Measurements from ENCODE around the gene NPHP1. TPM values are rescaled to one million over a fixed set of nuclear protein-coding genes. Genes with fewer than 3 reads are reported as not detected.

The NPHP1 gene
- total RNA-seq, 2 experiments from 2014 or later = 2.2 to 2.8 TPM

DNA sequence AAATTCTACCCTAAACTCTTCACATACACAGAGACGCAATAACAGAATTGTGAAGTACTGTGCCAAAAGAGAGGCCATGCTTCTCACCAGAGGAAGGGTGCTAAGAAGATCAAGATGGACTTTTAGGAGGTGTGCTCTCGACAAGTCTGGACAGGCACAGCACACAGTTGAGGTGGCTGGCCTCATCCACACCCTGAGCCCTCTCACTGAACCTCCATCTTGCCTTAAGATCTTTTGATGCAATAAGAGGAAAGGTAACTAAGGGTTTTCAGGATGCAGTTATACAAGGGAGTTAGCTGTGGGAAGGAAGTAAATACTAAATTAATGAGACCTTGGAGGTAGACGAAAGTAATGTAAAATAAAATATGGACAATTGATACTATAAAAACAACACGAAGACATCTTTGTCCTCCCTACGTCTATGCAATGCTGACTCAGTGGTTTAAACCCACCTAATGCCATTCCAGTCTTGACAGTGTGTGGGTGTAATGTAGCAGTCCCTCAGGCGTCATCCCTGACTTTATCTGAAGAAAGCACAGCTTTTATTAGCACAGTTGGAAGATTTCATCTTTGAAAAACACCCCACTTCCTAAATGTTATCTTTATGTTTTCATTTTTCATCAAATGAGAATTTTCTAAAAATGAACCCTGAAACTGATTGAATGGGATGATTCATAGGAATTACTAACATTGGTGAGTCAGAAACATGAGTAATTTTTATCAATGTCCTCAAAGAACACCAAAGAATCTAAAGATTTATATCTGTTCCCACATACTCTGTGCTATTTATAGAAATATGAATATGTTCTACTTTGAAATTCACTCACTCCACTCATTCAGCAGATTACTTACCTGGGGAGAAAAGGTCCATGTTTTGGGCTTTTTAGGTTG, 55.2 kb downstream of the NPHP1 start:
- DNase-seq (no peak), ATAC-seq (peak; percentile 80)
- Mint-ChIP-seq H3K36me3 (ENCODE audit: low read depth) (peaks cover 13% of the 10 kb centered on the region), H3K9me3 (ENCODE audit: low read depth) (peaks cover 10% of the 10 kb centered on the region), H3K4me1 (peaks cover 62% of the 10 kb centered on the region), H3K27ac (peak overlapping the region; percentile 87), H3K4me3 (no peak overlapping the region), H3K27me3 (peaks cover 2% of the 10 kb centered on the region)
- intact Hi-C loops (cut with DNase I, micrococcal nuclease) = loop anchor here (1.0 to 10.0 kb wide), 3 partner anchors 15 to 595 kb away; no protein-coding TSS in a partner anchor
- ChIA-PET CTCF (interaction anchor here (1.2 kb wide), 1 partner anchor 18 kb away, joined by 4 read pairs; no protein-coding TSS in a partner anchor), POLR2A (no interaction called here)

DNA sequence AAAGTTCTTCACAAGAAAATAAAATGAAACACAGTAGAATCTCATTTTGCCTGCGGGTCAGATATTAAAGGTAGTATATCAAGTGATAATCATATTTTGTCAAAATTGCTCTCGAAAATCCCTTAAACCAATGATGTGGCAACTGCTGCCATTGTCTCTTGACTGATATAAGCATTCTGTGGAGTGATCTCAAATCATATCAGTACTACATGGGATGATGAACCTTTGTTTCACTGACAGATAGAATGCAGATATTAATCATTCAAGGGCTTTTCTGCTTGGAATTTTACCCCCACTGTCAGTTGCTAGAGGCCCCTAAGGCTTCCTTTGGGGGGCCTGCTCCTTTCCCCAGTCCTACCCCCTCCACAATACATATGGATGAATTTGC, 57.9 kb downstream of the NPHP1 start:
- ATAC-seq (peak; percentile 46), DNase-seq (no peak)
- intact Hi-C loops (cut with DNase I, micrococcal nuclease) = no loop called here
- peaks cover 5% of the 10 kb centered on the region for H3K27me3 Mint-ChIP-seq
- ChIA-PET CTCF (interaction anchor here (0.7 kb wide), 1 partner anchor 8 kb away, joined by 3 read pairs; no protein-coding TSS in a partner anchor), POLR2A (no interaction called here)
- peaks cover 43% of the 10 kb centered on the region for H3K4me1 Mint-ChIP-seq
- H3K9me3 Mint-ChIP-seq (ENCODE audit: low read depth) = peaks cover 4% of the 10 kb centered on the region
- H3K36me3 Mint-ChIP-seq (ENCODE audit: low read depth) = no peaks in the 10 kb centered on the region
- H3K27ac Mint-ChIP-seq = peak overlapping the region; percentile 64
- no peak overlapping the region for H3K4me3 Mint-ChIP-seq

DNA sequence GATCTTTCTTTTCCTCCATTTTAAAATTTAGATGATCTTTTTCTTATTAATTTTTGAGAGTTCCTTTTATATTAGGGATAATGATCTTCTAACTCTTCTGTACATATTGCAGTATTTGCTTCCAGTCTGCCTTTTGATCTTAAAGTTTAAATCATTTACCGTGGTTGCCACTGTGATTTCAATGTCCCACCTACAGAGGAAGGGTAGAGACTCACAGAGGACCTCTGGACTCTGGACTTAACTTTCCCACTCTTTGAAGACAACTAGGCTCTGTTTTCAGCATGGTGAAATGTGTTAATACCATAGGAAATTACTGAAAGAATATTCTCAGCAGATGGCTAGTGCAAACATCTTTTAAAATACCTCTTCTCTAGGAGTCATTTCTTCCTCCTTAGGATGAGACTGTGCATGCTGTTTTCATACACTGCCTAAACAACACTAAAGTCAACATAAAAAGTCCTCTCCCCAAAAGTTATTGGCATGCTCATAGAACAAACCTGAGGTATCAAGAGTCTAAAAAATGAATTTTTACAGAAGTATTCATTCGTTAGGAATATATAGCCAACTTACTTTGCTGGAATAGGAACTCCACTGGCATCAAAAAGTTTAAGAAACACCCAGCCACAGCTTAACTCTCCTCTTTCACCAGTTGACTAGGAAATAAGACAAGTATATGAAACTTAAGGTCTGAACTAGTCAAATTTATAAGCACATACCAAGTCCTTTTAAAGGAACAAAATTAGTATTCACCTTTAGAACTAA, 58.4 kb downstream of the NPHP1 start:
- Mint-ChIP-seq H3K27me3 (peaks cover 5% of the 10 kb centered on the region), H3K4me1 (peaks cover 40% of the 10 kb centered on the region), H3K9me3 (ENCODE audit: low read depth) (peaks cover 4% of the 10 kb centered on the region), H3K36me3 (ENCODE audit: low read depth) (no peaks in the 10 kb centered on the region), H3K4me3 (no peak overlapping the region), H3K27ac (peak overlapping the region; percentile 64)
- ChIA-PET CTCF (no interaction called here), POLR2A (no interaction called here)
- no peak for ATAC-seq
- intact Hi-C loops (cut with DNase I, micrococcal nuclease) = no loop called here
- no peak for DNase-seq

DNA sequence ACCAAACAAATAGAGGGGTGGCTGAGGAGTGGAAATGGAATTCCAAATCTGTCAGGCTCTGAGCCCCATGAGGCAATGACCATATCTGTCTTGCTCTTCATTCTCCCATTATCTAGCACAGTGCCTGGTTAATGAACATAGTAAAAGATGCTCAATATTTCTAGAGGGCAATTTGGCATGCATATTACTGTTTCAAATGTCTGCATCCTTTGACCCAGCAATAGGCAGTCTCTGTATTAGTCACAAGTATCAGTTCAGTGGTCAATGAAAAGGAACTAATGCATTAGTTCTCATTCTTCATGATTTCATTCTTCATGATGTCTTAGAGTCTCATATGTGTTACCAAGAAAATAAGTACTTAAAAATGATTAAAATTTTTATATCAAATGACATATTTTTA, 60.8 kb downstream of the NPHP1 start:
- ATAC-seq = no peak
- no peak for DNase-seq
- Mint-ChIP-seq H3K4me3 (no peak overlapping the region), H3K9me3 (ENCODE audit: low read depth) (peaks cover 4% of the 10 kb centered on the region), H3K36me3 (ENCODE audit: low read depth) (no peaks in the 10 kb centered on the region), H3K27ac (no peak overlapping the region), H3K27me3 (peaks cover 5% of the 10 kb centered on the region), H3K4me1 (peaks cover 29% of the 10 kb centered on the region)
- intact Hi-C loops (cut with DNase I, micrococcal nuclease) = no loop called here
- POLR2A ChIA-PET = no interaction called here
- CTCF ChIA-PET = no interaction called here

DNA sequence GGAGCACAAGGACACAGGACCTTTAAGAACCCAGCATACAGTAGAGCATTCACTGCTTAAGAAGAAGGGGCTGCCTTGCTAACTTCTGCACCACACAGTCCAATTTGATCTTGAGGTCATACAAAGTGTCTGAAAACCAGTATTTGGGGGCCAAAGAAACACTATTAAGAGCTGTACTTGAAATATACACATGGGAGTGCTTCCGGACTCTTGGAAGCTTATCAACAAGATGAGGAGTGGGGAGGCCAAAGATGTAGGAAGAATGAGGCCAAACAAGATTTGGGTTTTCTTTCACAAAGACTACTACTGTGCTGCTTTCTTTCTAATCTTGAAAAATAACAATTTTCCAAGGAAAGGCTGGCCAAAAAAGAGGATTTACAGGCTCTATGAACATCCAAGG, 64.4 kb downstream of the NPHP1 start:
- ATAC-seq (no peak), DNase-seq (no peak)
- no peak overlapping the region for H3K4me3 Mint-ChIP-seq
- no peak overlapping the region for H3K27ac Mint-ChIP-seq
- CTCF ChIA-PET = interaction anchor here (0.5 to 0.6 kb wide), 2 partner anchors 572 to 630 kb away, joined by 3 read pairs; no protein-coding TSS in a partner anchor
- H3K36me3 Mint-ChIP-seq (ENCODE audit: low read depth) = no peaks in the 10 kb centered on the region
- H3K27me3 Mint-ChIP-seq = peaks cover 5% of the 10 kb centered on the region
- intact Hi-C loops (cut with DNase I, micrococcal nuclease) = no loop called here
- peaks cover 4% of the 10 kb centered on the region for H3K4me1 Mint-ChIP-seq
- H3K9me3 Mint-ChIP-seq (ENCODE audit: low read depth) = no peaks in the 10 kb centered on the region
- POLR2A ChIA-PET = no interaction called here

GRCh38 chr2:110134025-110134424, 70.8 kb downstream of the NPHP1 start:
- ATAC-seq = peak; percentile 86
- Mint-ChIP-seq H3K4me3 (no peak overlapping the region), H3K27me3 (peaks cover 2% of the 10 kb centered on the region)

DNA sequence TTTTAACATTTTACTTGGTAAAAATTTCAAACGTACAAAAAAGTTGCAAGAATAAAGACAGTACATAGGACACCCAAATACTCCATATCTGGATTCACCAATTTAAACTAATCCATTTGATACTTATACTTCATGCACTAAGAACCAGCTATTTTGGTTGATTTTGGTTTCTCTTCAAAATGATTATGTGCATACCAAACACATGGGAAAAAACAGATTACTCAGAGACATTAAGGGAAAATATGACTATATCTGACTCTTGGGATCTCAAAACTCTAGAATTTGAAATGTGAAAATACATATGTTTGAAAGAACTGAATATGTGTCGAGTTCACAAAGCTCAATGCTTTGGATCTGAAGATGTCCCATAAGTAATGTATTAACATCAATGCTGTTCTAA, 73.6 kb downstream of the NPHP1 start:
- H3K4me3 Mint-ChIP-seq = no peak overlapping the region
- POLR2A ChIA-PET = no interaction called here
- peak; percentile 38 for ATAC-seq
- H3K4me1 Mint-ChIP-seq = peaks cover 40% of the 10 kb centered on the region
- peaks cover 2% of the 10 kb centered on the region for H3K27me3 Mint-ChIP-seq
- H3K36me3 Mint-ChIP-seq (ENCODE audit: low read depth) = peaks cover 3% of the 10 kb centered on the region
- CTCF ChIA-PET = interaction anchor here (0.8 kb wide), 1 partner anchor 19 kb away, joined by 4 read pairs; no protein-coding TSS in a partner anchor
- intact Hi-C loops (cut with DNase I, micrococcal nuclease) = loop anchor here in 1 of 2 experiments (2.0 kb wide), 1 partner anchor 18 kb away; no protein-coding TSS in a partner anchor
- H3K27ac Mint-ChIP-seq = no peak overlapping the region
- H3K9me3 Mint-ChIP-seq (ENCODE audit: low read depth) = peaks cover 13% of the 10 kb centered on the region
- no peak for DNase-seq

More at GRCh38 chr2:110134025-110134424, 70.8 kb downstream of the NPHP1 start:
- Mint-ChIP-seq H3K9me3 (ENCODE audit: low read depth) (peaks cover 13% of the 10 kb centered on the region), H3K4me1 (peaks cover 36% of the 10 kb centered on the region), H3K36me3 (ENCODE audit: low read depth) (peaks cover 3% of the 10 kb centered on the region), H3K27ac (peak overlapping the region; percentile 63)
- DNase-seq = no peak
- POLR2A ChIA-PET = no interaction called here
- intact Hi-C loops (cut with DNase I, micrococcal nuclease) = loop anchor here (1.0 kb wide), 1 partner anchor 16 kb away; no protein-coding TSS in a partner anchor
- CTCF ChIA-PET = no interaction called here

DNA sequence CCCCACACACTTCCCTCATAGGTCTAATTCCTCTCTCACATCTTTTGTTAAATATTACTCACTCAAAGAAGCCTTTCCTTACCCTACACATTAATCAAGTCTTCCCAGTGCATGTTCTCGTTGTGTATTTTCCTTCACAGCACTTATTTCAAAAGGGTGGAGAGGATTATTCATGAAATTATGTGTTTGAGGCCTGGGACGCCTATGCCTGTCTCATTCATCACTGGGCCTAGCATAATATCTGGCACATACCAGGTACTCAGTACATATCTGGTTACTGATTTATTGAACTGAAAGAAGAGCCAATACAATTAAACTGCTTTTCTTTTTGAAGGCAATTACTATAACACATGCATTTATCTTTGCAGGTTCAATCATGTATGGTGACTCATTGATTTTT, 74.1 kb downstream of the NPHP1 start:
- H3K27ac Mint-ChIP-seq = no peak overlapping the region
- H3K36me3 Mint-ChIP-seq (ENCODE audit: low read depth) = peaks cover 3% of the 10 kb centered on the region
- ATAC-seq (no peak), DNase-seq (no peak)
- H3K9me3 Mint-ChIP-seq (ENCODE audit: low read depth) = peaks cover 13% of the 10 kb centered on the region
- POLR2A ChIA-PET = no interaction called here
- no peak overlapping the region for H3K4me3 Mint-ChIP-seq
- CTCF ChIA-PET = interaction anchor here (0.8 kb wide), 1 partner anchor 19 kb away, joined by 4 read pairs; no protein-coding TSS in a partner anchor
- intact Hi-C loops (cut with DNase I, micrococcal nuclease) = loop anchor here in 1 of 2 experiments (2.0 kb wide), 1 partner anchor 18 kb away; no protein-coding TSS in a partner anchor
- peaks cover 2% of the 10 kb centered on the region for H3K27me3 Mint-ChIP-seq
- peaks cover 44% of the 10 kb centered on the region for H3K4me1 Mint-ChIP-seq

DNA sequence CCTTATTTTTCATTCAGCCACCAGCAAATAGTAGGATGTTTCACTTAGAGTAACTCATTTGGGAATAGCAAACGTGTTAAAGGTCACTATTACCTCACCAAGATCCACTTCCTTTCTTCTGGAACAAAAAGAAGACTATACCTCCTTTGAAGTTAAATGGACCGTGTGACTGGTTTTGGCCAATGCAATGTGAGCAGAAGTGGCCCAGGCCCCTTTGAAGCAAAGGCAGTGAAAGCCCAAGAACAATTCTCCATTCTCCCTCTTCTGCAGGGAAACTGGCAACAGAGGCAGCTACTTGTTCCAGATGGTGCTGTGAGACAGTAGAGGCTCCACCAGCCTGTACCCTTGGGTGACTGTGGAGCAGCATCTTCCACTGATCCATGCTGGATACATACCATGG, 77.9 kb downstream of the NPHP1 start:
- H3K4me1 Mint-ChIP-seq = peaks cover 26% of the 10 kb centered on the region
- peaks cover 2% of the 10 kb centered on the region for H3K27me3 Mint-ChIP-seq

DNA sequence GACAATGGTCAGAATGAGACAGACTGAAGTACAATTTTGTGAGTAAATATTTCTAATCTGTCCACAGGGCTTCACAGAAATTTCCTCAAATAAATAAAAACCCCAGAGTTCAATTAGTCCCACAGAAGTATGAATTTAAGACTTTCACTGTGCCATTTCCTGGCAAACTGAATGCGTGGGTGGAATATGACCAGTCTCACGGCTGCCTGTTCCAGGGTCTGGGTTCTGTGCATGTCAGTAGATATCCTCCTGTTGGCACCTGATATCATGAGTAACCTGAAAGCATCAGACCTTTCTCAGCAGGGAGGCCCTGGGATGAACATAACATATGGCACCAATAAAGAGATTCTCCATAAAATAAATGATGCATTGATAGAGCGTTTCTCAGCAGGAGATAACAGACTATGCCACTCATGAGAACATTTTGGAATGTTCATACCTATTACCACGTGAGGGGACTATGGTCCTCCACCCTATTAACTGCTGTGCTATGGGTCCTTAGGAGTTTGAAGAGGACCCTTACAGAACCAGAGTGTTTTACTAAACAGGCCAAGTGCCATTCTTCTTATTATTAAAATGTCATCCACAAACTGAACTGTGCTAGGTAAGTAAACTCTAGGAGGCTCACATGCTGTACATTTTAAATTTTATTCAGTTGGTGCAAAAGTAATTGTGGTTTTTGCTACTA, 78.6 kb downstream of the NPHP1 start:
- Mint-ChIP-seq H3K4me1 (peaks cover 19% of the 10 kb centered on the region), H3K27ac (no peak overlapping the region), H3K4me3 (no peak overlapping the region), H3K36me3 (ENCODE audit: low read depth) (no peaks in the 10 kb centered on the region), H3K27me3 (peaks cover 2% of the 10 kb centered on the region), H3K9me3 (ENCODE audit: low read depth) (no peaks in the 10 kb centered on the region)
- POLR2A ChIA-PET = no interaction called here
- no peak for DNase-seq
- ATAC-seq = peak; percentile 36
- CTCF ChIA-PET = no interaction called here
- intact Hi-C loops (cut with DNase I, micrococcal nuclease) = no loop called here

More for the DNA sequence above, 77.9 kb downstream of the NPHP1 start:
- no peak for ATAC-seq
- ChIA-PET CTCF (no interaction called here), POLR2A (no interaction called here)
- no peaks in the 10 kb centered on the region for H3K9me3 Mint-ChIP-seq (ENCODE audit: low read depth)
- intact Hi-C loops (cut with DNase I, micrococcal nuclease) = no loop called here
- H3K27ac Mint-ChIP-seq = no peak overlapping the region
- no peaks in the 10 kb centered on the region for H3K36me3 Mint-ChIP-seq (ENCODE audit: low read depth)
- DNase-seq = no peak
- H3K4me3 Mint-ChIP-seq = no peak overlapping the region
